T47D (cell line): ENCODE results near the gene UGT2B11.
"Not testable (repeated sequence)": the region's sequence is repeated elsewhere in the genome, so short reads cannot be mapped to it uniquely, and the experiment has no call there.

Source experiments
- DNase-seq, 2 experiments: peaks; one replicate each; pipeline versions ENCODE4 v3.0.0 to v3.0.0-alpha.2; 2011 to 2012; ENCODE audit warnings: low read depth in 1 of 2, low spot score in 1 of 2
- JUND ChIP-seq: IDR thresholded peaks from 2 replicates; pipeline ENCODE4 v1.6.1; 2012; ENCODE audit warnings: low read depth
- in situ Hi-C: cut with HindIII; loops from 2 replicates; pipeline ENCODE4 v1.10.0; 2016; ENCODE audit warnings: low sequenced_read_pairs, low pct_unique_long_range_greater_than_20kb

Gene UGT2B11

DNA sequence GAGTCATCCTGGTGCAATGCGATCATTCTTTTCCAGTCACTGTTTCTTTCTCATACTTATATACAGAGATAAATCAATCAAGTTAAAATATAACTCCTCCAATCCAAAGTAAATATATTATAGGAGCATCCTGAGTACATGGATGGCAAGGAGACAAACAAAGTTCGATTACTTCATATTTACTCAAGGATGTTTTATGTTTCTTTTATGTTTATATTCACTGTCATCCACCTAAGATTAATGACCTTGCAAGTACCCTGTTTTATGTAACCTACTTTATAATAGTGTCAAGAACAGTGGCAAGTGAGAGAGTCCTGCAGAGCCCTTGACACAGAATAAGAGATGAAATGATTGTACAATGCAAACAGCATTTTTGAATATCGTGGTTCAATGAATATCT lies at the start of gene UGT2B11:
UGT2B11 (minus strand) TSS at position 33 of the 400 bp plus-strand sequence; CDS start at position 7, 26 bp downstream.
- TF ChIP-seq JUND: no peak
- in situ Hi-C loops: no loop called here
- DNase-seq: peak in 1 of 2 experiments; percentile 9

DNA sequence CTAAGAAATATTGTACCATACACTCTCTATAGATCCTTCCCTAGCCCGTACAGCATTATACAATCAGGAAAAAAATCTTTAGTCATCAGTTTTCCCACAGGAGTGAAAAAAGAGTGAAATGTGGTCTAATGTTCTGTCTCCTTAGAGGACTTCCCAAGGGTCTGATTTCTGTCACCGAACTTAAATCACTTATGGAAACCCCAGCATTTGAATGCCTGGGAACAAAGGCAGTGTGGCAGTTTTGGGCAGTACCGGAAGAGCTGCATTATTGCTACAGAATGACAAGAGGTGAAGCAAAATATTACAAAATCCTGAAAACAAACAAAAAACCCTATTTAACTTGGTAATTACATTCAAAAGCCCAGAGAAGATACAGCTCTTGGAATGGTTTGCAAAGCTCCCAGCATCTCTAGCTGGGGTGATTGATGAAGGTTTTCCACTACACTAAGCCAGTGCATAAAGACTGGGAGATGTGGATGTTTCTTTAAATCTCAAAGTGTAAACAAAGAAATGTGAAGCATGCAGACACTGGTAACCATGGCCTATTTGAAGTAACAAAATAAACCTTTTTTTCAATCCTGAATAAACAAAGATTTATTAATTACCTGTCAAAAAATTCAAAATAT lies 38.7 kb upstream of the UGT2B11 start:
- in situ Hi-C loops, DNase-seq: not testable (repeated sequence)

DNA sequence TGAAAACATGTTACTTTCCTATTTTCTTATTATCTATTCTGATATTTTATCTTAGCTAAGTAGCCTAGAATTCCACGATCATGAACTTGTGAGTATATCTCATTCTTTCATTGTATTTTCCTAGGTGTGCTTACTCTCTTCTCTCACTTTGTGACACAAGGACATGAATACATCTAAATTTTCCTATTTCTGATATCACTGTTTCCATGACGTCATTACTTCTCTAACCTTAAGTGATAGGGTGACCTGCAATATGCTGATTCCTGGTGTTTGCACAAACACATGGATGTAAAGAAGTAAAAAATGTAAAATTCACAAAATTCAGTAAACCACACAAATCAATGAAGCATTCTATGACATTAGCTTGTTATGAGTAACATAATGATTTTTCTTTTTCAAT lies 36.3 kb upstream of the UGT2B11 start:
- DNase-seq, in situ Hi-C loops: not testable (repeated sequence)

DNA sequence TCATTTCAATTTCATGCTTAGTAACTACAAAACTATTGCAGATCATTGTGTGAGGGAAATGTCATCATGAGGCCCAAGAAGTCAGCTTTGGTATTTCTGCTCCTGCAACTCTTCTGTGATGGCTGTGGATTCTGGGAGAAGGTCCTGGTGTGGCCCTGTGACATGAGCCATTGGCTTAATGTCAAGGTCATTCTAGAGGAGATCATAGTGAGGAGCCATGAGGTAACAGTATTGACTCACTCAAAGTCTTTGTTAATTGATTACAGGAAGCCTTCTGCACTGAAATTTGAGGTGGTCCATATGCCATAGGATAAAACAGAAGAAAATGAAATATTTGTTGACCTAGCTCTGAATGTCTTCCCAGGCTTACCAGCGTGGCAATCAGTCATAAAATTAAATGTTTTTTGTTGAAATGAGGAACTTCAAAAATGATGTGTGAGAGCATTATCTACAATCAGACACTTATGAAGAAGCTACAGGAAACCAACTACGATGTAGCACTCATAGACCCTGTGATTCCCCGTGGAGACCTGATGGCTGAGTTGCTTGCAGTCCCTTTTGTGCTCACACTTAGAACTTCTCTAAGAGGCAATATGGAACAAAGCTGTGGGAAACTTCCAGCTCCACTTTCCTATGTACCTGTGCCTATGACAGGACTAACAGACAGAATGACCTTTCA lies 28.2 kb upstream of the UGT2B11 start:
- in situ Hi-C loops, DNase-seq: not testable (repeated sequence)

DNA sequence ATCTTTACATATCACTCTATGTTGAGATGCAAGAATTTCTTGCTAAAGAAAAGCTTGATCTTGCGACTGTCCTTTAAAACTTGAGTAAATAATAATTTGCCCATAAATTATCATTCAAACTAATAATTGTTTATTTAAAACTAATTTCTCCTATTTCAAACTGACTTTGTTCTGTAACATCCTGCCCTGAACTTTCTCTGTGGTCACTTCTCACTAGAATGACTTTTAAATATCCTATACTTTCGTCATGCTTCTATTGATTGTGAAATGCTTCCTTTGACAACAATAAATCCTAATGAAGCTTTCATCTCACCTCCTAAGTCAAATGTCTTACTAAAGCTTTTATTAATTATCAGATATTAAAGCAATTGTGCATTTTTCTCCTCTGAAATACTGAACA lies 27.2 kb upstream of the UGT2B11 start:
- in situ Hi-C loops, DNase-seq: not testable (repeated sequence)

DNA sequence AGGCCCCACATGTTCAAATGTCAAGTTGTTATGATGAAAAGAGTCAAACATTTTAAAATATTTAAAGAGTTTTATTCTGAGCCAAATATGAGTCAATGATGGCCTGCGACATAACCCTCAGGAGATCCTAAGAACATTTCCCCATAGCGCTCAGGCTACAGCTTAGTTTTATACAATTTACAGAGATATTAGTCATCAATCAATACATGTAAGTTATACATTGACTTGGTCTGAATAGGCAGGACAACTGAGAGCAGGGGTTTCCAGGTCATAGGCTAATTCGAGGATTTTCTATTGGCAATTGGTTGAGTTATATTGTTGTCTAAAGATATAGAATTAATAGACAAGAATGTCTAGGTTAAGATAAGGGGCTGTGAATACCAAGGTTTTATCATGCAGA lies 26.2 kb upstream of the UGT2B11 start:
- in situ Hi-C loops, DNase-seq: not testable (repeated sequence)

DNA sequence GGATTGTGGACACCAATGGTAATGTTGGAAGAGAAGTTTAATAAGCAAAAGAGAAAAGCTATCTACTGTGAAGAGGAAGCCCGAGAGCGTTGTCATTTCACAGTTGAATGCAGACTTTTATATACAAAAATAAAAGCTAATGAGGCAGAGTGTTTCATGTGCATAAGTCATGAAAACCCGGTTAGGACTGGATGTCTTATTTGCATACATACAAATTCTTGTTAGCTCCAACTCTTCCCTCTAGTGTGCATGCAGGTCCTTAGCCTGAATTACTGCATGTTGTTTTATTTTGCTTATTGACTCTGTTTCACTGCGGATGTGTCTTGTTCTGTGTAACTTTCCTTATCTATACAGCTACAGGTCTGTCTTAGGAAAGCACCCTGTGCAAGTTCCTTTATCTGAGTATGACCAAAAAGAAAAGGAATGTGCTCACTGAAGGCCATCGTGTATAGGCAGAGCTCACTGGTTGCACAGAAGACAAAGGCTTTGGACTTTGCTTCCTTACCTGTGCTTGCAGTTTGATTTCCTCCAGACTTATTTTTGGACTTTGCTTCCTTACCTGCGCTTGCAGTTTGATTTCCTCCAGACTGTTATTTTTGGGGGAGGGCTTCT lies 25.1 kb upstream of the UGT2B11 start:
- DNase-seq: peak in 1 of 2 experiments; percentile 18
- in situ Hi-C loops: no loop called here
- TF ChIP-seq JUND: no peak

DNA sequence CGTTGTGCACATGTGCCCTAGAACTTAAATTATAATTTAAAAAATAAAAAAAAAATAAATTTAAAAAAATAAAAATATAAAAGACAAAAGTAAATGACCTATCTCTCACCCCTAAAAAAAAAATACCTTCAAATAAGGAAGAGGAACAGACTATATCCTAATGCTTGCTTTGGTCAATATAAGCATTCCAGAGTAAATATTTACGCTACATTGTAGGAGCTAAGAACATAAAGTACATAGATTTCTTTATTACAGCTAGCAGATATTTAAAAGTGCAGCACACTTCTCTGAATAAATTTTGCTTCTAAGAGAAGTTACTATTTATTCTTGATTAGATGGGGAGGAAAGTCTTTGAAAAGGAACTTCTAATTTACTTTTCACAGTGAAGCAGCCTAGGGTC lies 24.5 kb upstream of the UGT2B11 start:
- TF ChIP-seq JUND: no peak
- DNase-seq: peak in 1 of 2 experiments; percentile 17
- in situ Hi-C loops: no loop called here

DNA sequence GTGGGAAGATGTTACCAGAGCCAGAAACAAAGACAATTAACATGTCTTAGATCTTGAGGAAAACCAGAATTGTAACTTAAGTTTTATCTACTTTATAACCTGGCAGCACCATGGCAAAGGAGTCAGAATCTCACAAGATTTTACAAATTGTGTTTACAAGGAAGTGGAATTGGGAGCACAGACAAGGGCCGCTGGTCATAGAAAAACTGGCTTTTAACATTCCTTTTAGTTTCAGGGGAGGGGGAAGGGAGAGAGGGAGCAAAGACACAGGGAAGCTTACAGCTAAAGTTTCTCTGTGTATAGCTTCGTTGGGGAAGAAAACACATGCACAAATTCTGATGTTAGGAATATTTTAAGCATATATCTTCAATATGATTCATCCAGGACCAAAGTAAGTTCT lies 10.3 kb upstream of the UGT2B11 start:
- in situ Hi-C loops: no loop called here
- no peak for TF ChIP-seq JUND
- no peak for DNase-seq

DNA sequence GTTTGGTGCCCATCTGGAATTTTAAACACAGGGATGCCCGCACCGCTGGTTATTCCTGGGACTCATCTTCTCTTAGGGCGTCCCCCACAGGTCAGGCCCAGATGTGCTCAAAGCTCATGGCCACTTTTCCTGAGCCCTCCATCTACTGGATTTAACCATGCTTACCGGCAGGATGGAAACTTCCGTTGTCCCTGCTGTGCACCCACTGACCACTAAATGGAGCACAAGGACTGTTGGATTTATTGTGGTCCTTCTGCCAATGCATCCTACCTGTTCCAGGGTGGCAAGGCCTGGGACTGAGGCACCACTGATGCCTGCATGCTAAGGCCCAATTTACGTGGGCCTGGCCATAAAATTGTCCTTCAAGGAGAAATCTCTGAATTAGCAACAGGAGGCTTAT lies 8.7 kb upstream of the UGT2B11 start:
- in situ Hi-C loops, DNase-seq: not testable (repeated sequence)

DNA sequence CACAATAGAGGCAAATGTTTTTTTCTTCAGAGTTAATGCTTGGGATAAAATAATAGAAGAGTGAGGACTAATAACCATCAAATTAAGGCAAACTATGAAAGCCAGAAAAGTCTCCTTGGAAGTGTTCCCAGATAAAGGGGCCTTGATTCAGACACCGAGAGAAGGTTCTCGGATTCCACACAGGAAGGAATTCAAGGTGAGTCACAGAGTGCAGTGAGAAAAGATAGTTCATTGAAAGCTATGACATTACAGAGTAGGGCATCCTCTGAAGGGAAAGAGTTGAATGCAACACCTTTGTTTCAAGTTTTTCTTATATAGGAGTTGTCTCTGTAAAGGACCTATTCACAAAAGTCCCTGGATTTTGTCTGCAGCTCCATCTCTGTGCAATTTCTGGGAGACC lies 3.9 kb upstream of the UGT2B11 start:
- in situ Hi-C loops, DNase-seq: not testable (repeated sequence)

DNA sequence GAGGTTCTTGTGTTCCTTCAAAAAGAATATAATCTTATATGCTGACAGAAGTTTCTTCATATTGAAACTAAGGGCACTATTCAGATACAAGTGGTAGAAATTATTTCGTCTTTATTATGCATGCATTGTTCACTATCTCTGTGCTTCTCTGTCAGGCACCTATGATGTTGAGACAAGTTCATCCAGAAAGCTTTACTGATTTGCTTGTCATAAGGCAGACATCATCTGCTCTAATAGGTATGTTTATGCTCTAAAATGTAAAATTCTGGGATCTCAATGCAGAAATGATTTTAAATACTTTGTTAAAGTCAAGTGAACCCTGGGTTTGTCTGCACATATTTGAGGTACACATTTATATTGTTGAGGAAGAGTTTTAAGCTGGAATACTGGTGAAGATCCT lies 3.6 kb downstream of the UGT2B11 start:
- TF ChIP-seq JUND: no peak
- DNase-seq: no peak
- in situ Hi-C loops: no loop called here

DNA sequence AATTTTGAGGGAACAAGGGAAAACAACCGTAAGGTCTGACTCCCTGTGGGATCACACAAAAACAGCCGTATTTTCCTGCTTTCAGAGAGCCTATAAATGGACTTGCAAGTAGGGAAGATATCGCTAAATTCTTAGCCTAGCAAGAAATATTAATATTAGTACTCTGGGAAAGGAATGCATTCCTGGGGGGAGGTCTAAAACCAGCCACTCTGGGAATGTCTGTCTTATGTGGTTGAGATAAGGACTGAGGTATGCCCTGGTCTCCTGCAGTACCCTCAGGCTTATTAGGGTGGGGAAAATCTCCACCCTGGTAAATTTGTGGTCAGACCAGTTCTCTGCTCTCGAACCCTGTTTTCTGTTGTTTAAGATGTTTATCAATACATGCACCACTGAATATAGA lies 16.0 kb downstream of the UGT2B11 start:
- in situ Hi-C loops, DNase-seq: not testable (repeated sequence)
